KMS-11 (cell line): ENCODE data around the gene STN1.

Experiments
- H2AFZ ChIP-seq: fragments of 200-600 bp; sonication (generic); 2 replicates; pipeline ENCODE4 v1.6.1; 2016; ENCODE audit warnings: antibody characterized with exemption, mixed run types, low read depth
- H3K27ac ChIP-seq: fragments of 200-600 bp; sonication (generic); 2 replicates; pipeline ENCODE4 v1.6.1; 2016; ENCODE audit warnings: mild to moderate bottlenecking, mixed run types
- H3K27me3 ChIP-seq: fragments of 200-600 bp; sonication (generic); 2 replicates; pipeline ENCODE4 v1.6.1; 2017; ENCODE audit warnings: mild to moderate bottlenecking, low read depth, mixed run types, moderate library complexity; ENCODE audit not compliant: insufficient read depth
- H3K36me3 ChIP-seq: fragments of 200-600 bp; sonication (generic); 2 replicates; pipeline ENCODE4 v1.6.1; 2017; ENCODE audit warnings: mild to moderate bottlenecking, mixed run types; ENCODE audit not compliant: insufficient read depth
- H3K4me1 ChIP-seq: fragments of 200-600 bp; sonication (generic); 2 replicates; pipeline ENCODE4 v1.6.1; 2016; ENCODE audit warnings: mild to moderate bottlenecking, low read depth, mixed run types; ENCODE audit not compliant: poor library complexity, severe bottlenecking
- H3K4me2 ChIP-seq: fragments of 200-600 bp; sonication (generic); 2 replicates; pipeline ENCODE4 v1.7.0; 2016; ENCODE audit warnings: mild to moderate bottlenecking, mixed run types
- H3K4me3 ChIP-seq: fragments of 200-600 bp; sonication (generic); IDR thresholded peaks from 2 replicates; pipeline ENCODE4 v1.6.1; 2017; ENCODE audit warnings: low read depth, low read length, mixed read lengths; ENCODE audit not compliant: insufficient read depth
- H3K79me2 ChIP-seq: fragments of 200-600 bp; sonication (generic); 2 replicates; pipeline ENCODE4 v1.6.1; 2016; ENCODE audit warnings: low read depth, mixed run types; ENCODE audit not compliant: insufficient read depth
- H3K9ac ChIP-seq: fragments of 200-600 bp; sonication (generic); 2 replicates; pipeline ENCODE4 v1.6.1; 2016; ENCODE audit warnings: mild to moderate bottlenecking, mixed run types
- H4K20me1 ChIP-seq: fragments of 200-600 bp; sonication (generic); 2 replicates; pipeline ENCODE4 v1.6.1; 2016; ENCODE audit warnings: mild to moderate bottlenecking, mixed run types; ENCODE audit not compliant: insufficient read depth
- CTCF ChIP-seq: fragments of 200-600 bp; sonication (generic); conservative IDR thresholded peaks from 2 replicates; pipeline ENCODE4 v1.6.1; 2017; ENCODE audit warnings: low read depth, mild to moderate bottlenecking, antibody characterized with exemption, low read length, moderate library complexity, mixed read lengths

STN1 gene

GRCh38 chr10:103916876-103917275, 1.1 kb downstream of the STN1 start:
- no peaks in the 10 kb centered on the region for H3K79me2 ChIP-seq
- peak overlapping the region; percentile 98; the same call in 1 of the 2 replicates for H2AFZ ChIP-seq
- H3K4me2 ChIP-seq: peak overlapping the region; percentile 88
- no peaks in the 10 kb centered on the region for H3K36me3 ChIP-seq
- no peak overlapping the region for H3K4me3 ChIP-seq
- no peak for TF ChIP-seq CTCF
- no peaks in the 10 kb centered on the region for H3K27me3 ChIP-seq
- H3K4me1 ChIP-seq: peaks cover 16% of the 10 kb centered on the region
- H3K27ac ChIP-seq: no peak overlapping the region
- no peaks in the 10 kb centered on the region for H4K20me1 ChIP-seq
- H3K9ac ChIP-seq: no peak overlapping the region; the same call in 1 of the 2 replicates

GRCh38 chr10:103916254-103916653, 1.7 kb downstream of the STN1 start:
- H3K27ac ChIP-seq: no peak overlapping the region
- no peaks in the 10 kb centered on the region for H3K27me3 ChIP-seq
- peaks cover 16% of the 10 kb centered on the region for H3K4me1 ChIP-seq
- H3K36me3 ChIP-seq: no peaks in the 10 kb centered on the region
- H3K4me3 ChIP-seq: no peak overlapping the region
- TF ChIP-seq CTCF: no peak
- H3K4me2 ChIP-seq: peak overlapping the region; percentile 88; the same call in 1 of the 2 replicates
- no peak overlapping the region for H3K9ac ChIP-seq
- H2AFZ ChIP-seq: no peak overlapping the region
- H4K20me1 ChIP-seq: no peaks in the 10 kb centered on the region
- H3K79me2 ChIP-seq: no peaks in the 10 kb centered on the region

- Histone ChIP-seq H3K27ac (no peak overlapping the region), H2AFZ (no peak overlapping the region), H3K79me2 (no peaks in the 10 kb centered on the region), H3K27me3 (no peaks in the 10 kb centered on the region), H4K20me1 (no peaks in the 10 kb centered on the region), H3K9ac (no peak overlapping the region), H3K4me1 (peaks cover 21% of the 10 kb centered on the region), H3K4me3 (no peak overlapping the region), H3K4me2 (no peak overlapping the region), H3K36me3 (no peaks in the 10 kb centered on the region)
- TF ChIP-seq CTCF: no peak
Observed at GRCh38 chr10:103915796-103916195, 2.2 kb downstream of the STN1 start.

GRCh38 chr10:103912759-103913158, 5.2 kb downstream of the STN1 start:
- Histone ChIP-seq H3K9ac (no peak overlapping the region), H2AFZ (no peak overlapping the region), H3K4me3 (no peak overlapping the region), H4K20me1 (no peaks in the 10 kb centered on the region), H3K79me2 (no peaks in the 10 kb centered on the region), H3K4me2 (no peak overlapping the region), H3K4me1 (peaks cover 37% of the 10 kb centered on the region), H3K27me3 (no peaks in the 10 kb centered on the region), H3K36me3 (no peaks in the 10 kb centered on the region), H3K27ac (no peak overlapping the region)
- TF ChIP-seq CTCF: no peak

GRCh38 chr10:103911021-103911459, 6.9 kb downstream of the STN1 start:
- Histone ChIP-seq H3K9ac (no peak overlapping the region), H3K4me2 (no peak overlapping the region), H4K20me1 (no peaks in the 10 kb centered on the region), H3K27me3 (no peaks in the 10 kb centered on the region), H2AFZ (no peak overlapping the region), H3K4me3 (no peak overlapping the region), H3K4me1 (peaks cover 32% of the 10 kb centered on the region), H3K27ac (no peak overlapping the region), H3K79me2 (no peaks in the 10 kb centered on the region), H3K36me3 (no peaks in the 10 kb centered on the region)
- no peak for TF ChIP-seq CTCF
